GM12878 (cell line): ENCODE data around the gene ECSIT. TPM values are rescaled to one million over a fixed set of nuclear protein-coding genes. Genes with fewer than 3 reads are reported as not detected.

ENCODE experiments used
- ATAC-seq: fragments of 200-7000 bp; cut with Tn5 transposase; 3 replicates; pipeline ENCODE4 v1.9.1; 2020; ENCODE audit warnings: mild to moderate bottlenecking, moderate library complexity
- BruUV-seq: library from RNA; stranded (reverse); fragments of 400-500 nt; replicated peaks from 2 replicates; lab custom pipeline; 2021; lab: Mats Ljungman, UMichigan
- CTCF ChIA-PET: fragments of 300-600 bp; sonication (Branson Sonifier 250); formaldehyde crosslinking; extraction: SDS; loops from one replicate; lab custom pipeline; 2021; ENCODE audit warnings: inconsistent platforms; lab: Yijun Ruan, JAX
- POLR2A ChIA-PET: fragments of 350-600 bp; formaldehyde crosslinking; extraction: SDS; loops from one replicate; lab custom pipeline; 2021; ENCODE audit warnings: inconsistent platforms; lab: Charles Lee
- RAD21 ChIA-PET: fragments of 300-600 bp; sonication (Branson Sonifier 250); formaldehyde crosslinking; loops from one replicate; lab custom pipeline; 2023; ENCODE audit warnings: antibody characterized with exemption; ENCODE audit not compliant: unreplicated experiment; lab: Charles Lee
- SMC1A ChIA-PET: fragments of 300-600 bp; sonication (Branson Sonifier 250); formaldehyde crosslinking; loops from one replicate; lab custom pipeline; 2023; ENCODE audit not compliant: unreplicated experiment, uncharacterized antibody; lab: Charles Lee
- DNase-seq: peaks from one replicate; pipeline ENCODE4 v3.0.0-alpha.2; 2011; ENCODE audit warnings: low read depth, low spot score
- FAIRE-seq: peaks from 3 replicates; lab custom pipeline; 2011; peaks lifted over from hg19 to GRCh38; lab: Jason Lieb, UNC
- H2AFZ ChIP-seq: 2 replicates; pipeline ENCODE4 v1.6.0; 2011; ENCODE audit warnings: low read depth, low read length, control low read depth; ENCODE audit not compliant: control insufficient read depth
- H3K27ac ChIP-seq: 2 replicates; pipeline ENCODE4 v1.5.1; 2011; ENCODE audit warnings: control low read depth; ENCODE audit not compliant: control insufficient read depth, insufficient read depth
- H3K27me3 ChIP-seq, 2 experiments: replicated peaks in 1 of 2; 2 replicates each; pipeline versions ENCODE4 v1.6.0 to v1.6.1; 2011; ENCODE audit warnings: low read length in 1 of 2; ENCODE audit not compliant: control insufficient read depth in 2 of 2, insufficient read depth in 2 of 2
- H3K36me3 ChIP-seq, 2 experiments: 2 replicates each; pipeline ENCODE4 v1.5.1; 2011; ENCODE audit warnings: low read length in 1 of 2; ENCODE audit not compliant: control insufficient read depth in 2 of 2, insufficient read depth in 2 of 2
- H3K4me1 ChIP-seq: 2 replicates; pipeline ENCODE4 v1.6.1; 2011; ENCODE audit warnings: mild to moderate bottlenecking, low read length, moderate library complexity, mixed read lengths; ENCODE audit not compliant: control insufficient read depth, insufficient read depth
- H3K4me2 ChIP-seq: 2 replicates; pipeline ENCODE4 v1.6.0; 2011; ENCODE audit warnings: control low read depth; ENCODE audit not compliant: control insufficient read depth, insufficient read depth
- H3K4me3 ChIP-seq: fragments of 200-600 bp; sonication (generic); 2 replicates; pipeline ENCODE4 v1.5.1; 2016
- H3K79me2 ChIP-seq: 2 replicates; pipeline ENCODE4 v1.6.0; 2011; ENCODE audit warnings: low read length; ENCODE audit not compliant: control insufficient read depth, insufficient read depth
- H3K9ac ChIP-seq: 2 replicates; pipeline ENCODE4 v1.8.0; 2011; ENCODE audit warnings: low read length, control low read depth, mixed read lengths; ENCODE audit not compliant: control insufficient read depth, insufficient read depth
- H3K9me3 ChIP-seq: replicated peaks from 3 replicates; pipeline ENCODE4 v1.5.1; 2011; ENCODE audit warnings: mild to moderate bottlenecking, low read length; ENCODE audit not compliant: control insufficient read depth, insufficient read depth
- H4K20me1 ChIP-seq: 2 replicates; pipeline ENCODE4 v1.6.0; 2011; ENCODE audit not compliant: control insufficient read depth, insufficient read depth
- BCL11A ChIP-seq: IDR thresholded peaks from 2 replicates; pipeline ENCODE4 v1.6.1; 2011; ENCODE audit warnings: low read depth, low read length
- GABPA ChIP-seq: IDR thresholded peaks from 2 replicates; pipeline ENCODE4 v1.6.1; 2014; ENCODE audit warnings: antibody characterized with exemption, low read depth, mild to moderate bottlenecking, inconsistent platforms
- LARP7 ChIP-seq: fragments of 450-650 bp; IDR thresholded peaks from 2 replicates; pipeline ENCODE4 v1.6.1; 2017; ENCODE audit warnings: mild to moderate bottlenecking
- POLR2AphosphoS2 ChIP-seq: IDR thresholded peaks from 2 replicates; pipeline ENCODE4 v1.6.1; 2011; ENCODE audit warnings: low read depth, mild to moderate bottlenecking, low read length, improper control_type of control experiment, moderate library complexity
- RBBP5 ChIP-seq: fragments of 200-600 bp; sonication (generic); conservative IDR thresholded peaks from 2 replicates; pipeline ENCODE4 v1.6.1; 2016
- RUNX3 ChIP-seq: IDR thresholded peaks from 2 replicates; pipeline ENCODE4 v1.6.1; 2012; ENCODE audit warnings: low read length, inconsistent platforms
- WGBS: methylation state at CpG from one replicate; pipeline ENCODE4 v1.1.6; 2016; ENCODE audit warnings: low lambda C conversion rate; ENCODE audit not compliant: insufficient replicate concordance, insufficient coverage; ENCODE audit errors: missing lambda C conversion rate; 5-methylcytosine and 5-hydroxymethylcytosine counted together
- in situ Hi-C: fragments of 300-500 bp; cut with MboI; formaldehyde crosslinking; loops from 9 replicates; pipeline ENCODE4 v1.14.3; 2018; ENCODE audit warnings: mixed read lengths
- intact Hi-C: fragments of 100-400 bp; cut with micrococcal nuclease; formaldehyde crosslinking; loops from one replicate; pipeline ENCODE4 v1.14.2; 2022; ENCODE audit not compliant: unreplicated experiment
- polyA plus RNA-seq, 11 experiments: library from polyadenylated mRNA; depleted of rRNA in 4 of 11; unstranded in 6 of 11; stranded (reverse) in 5 of 11; fragments of >200 nt; fragmentation: Nextera tagmentation in 4 of 11; fragmentation: Illumina TruSeq in 1 of 11; extraction: Ambion mirVana in 4 of 11; extraction: Trizol in 1 of 11; gene quantifications; 1 replicate in 1 of 11; 2 replicates in 10 of 11; pipeline versions ENCODE4 v1.2.1 to v1.2.3, GENCODE V29; 2011 to 2016; ENCODE audit warnings: inconsistent platforms in 2 of 11, missing spikeins in 2 of 11, low read depth in 1 of 11
- total RNA-seq, 4 experiments: library from RNA; depleted of rRNA in 3 of 4; stranded (reverse); fragments of >200 nt in 3 of 4; fragmentation: Illumina TruSeq in 1 of 4; extraction: Trizol in 1 of 4; gene quantifications; 2 replicates each; pipeline versions ENCODE4 v1.2.1 to v1.2.3, GENCODE V29; 2013 to 2021
- TF ChIP-seq, protein P1 (sequence below): IDR thresholded peaks from 2 replicates; pipeline ENCODE4 v1.6.1; 2011; ENCODE audit warnings: borderline replicate concordance, low read depth, mild to moderate bottlenecking, moderate library complexity, low read length; ENCODE audit not compliant: insufficient read depth, poor library complexity, severe bottlenecking

Gene ECSIT
- total and polyA plus RNA-seq, 10 of the 15 experiments (the other 5 are each of a cell fraction or from before 2014, with no cell fraction given) = 1.0 to 59.6 (median 41.3) TPM

- H3K79me2 ChIP-seq = no peaks in the 10 kb centered on the region
- TF ChIP-seq POLR2AphosphoS2 (no peak), LARP7 (no peak), RUNX3 (no peak), GABPA (no peak), BCL11A (no peak), RBBP5 (no peak)
- TF ChIP-seq, protein P1, sequence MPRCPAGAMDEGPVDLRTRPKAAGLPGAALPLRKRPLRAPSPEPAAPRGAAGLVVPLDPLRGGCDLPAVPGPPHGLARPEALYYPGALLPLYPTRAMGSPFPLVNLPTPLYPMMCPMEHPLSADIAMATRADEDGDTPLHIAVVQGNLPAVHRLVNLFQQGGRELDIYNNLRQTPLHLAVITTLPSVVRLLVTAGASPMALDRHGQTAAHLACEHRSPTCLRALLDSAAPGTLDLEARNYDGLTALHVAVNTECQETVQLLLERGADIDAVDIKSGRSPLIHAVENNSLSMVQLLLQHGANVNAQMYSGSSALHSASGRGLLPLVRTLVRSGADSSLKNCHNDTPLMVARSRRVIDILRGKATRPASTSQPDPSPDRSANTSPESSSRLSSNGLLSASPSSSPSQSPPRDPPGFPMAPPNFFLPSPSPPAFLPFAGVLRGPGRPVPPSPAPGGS = no peak
- TF ChIP-seq, all 136 proteins: peak for 0
- no peak overlapping the region for H3K9ac ChIP-seq
- ATAC-seq (no peak), FAIRE-seq (no peak), DNase-seq (no peak)
- RAD21 ChIA-PET = no interaction called here
- no peaks in the 10 kb centered on the region for H4K20me1 ChIP-seq
- peaks cover 12% of the 10 kb centered on the region for H3K4me1 ChIP-seq
- no peaks in the 10 kb centered on the region; a peak in 1 of 4 replicates for H3K27me3 ChIP-seq
- intact Hi-C loops = no loop called here
- no peak overlapping the region for H3K27ac ChIP-seq
- POLR2A ChIA-PET = no interaction called here
- in situ Hi-C loops = no loop called here
- H2AFZ ChIP-seq = no peak overlapping the region
- CTCF ChIA-PET = interaction anchor here (0.8 to 1.6 kb wide), 2 partner anchors 9 to 106 kb away, joined by 3 to 5 read pairs; no protein-coding TSS in a partner anchor
- no TSS peak for BruUV-seq
- no peaks in the 10 kb centered on the region; the same call in 2 of the 3 replicates for H3K9me3 ChIP-seq
- no peak overlapping the region for H3K4me2 ChIP-seq
- WGBS = 90% methylated on average over 42 of the region's 45 CpGs
- H3K4me3 ChIP-seq = no peak overlapping the region
- SMC1A ChIA-PET = no interaction called here
- H3K36me3 ChIP-seq = peaks cover 0 to 3% of the 10 kb centered on the region in 2 experiments; a peak in 2 of 4 replicates
Observed at GRCh38 chr19:11486661-11487503, 42.1 kb downstream of the ECSIT start.
